SK-N-SH (cell line): ENCODE data around the gene KRTAP21-3. TPM values are rescaled to one million over a fixed set of nuclear protein-coding genes. Genes with fewer than 3 reads are reported as not detected.

ENCODE experiments used
- CTCF ChIA-PET: fragments of 300-600, 350-600 bp; formaldehyde crosslinking; extraction: SDS; loops from one replicate; lab custom pipeline; 2021; lab: Yijun Ruan, JAX
- POLR2A ChIA-PET: fragments of 350-600 bp; sonication (Branson Sonifier 250); formaldehyde crosslinking; extraction: SDS; loops from one replicate; lab custom pipeline; 2020; ENCODE audit warnings: antibody characterized with exemption, inconsistent platforms; lab: Yijun Ruan, JAX
- DNase-seq: peaks from one replicate; pipeline ENCODE4 v3.0.0; 2012
- H2AFZ ChIP-seq: fragments of 200-600 bp; sonication (generic); 2 replicates; pipeline ENCODE4 v1.8.1; 2016; ENCODE audit warnings: antibody characterized with exemption, mild to moderate bottlenecking, low read depth
- H3F3A ChIP-seq: fragments of 200-600 bp; sonication (generic); replicated peaks from 2 replicates; pipeline ENCODE3; 2016; ENCODE audit warnings: antibody characterized with exemption, mild to moderate bottlenecking; ENCODE audit not compliant: insufficient read depth
- H3K27ac ChIP-seq, 2 experiments: fragments of 200-500 bp in 1 of 2; fragments of 200-600 bp in 1 of 2; sonication (Bioruptor generic) in 1 of 2; sonication (generic), shearing (Covaris generic) in 1 of 2; 2 replicates each; pipeline versions ENCODE4 v1.5.1 to v1.6.1; 2014 to 2016; ENCODE audit warnings: low read depth in 2 of 2, inconsistent platforms in 1 of 2, low read length in 1 of 2, mild to moderate bottlenecking in 1 of 2, mixed read lengths in 1 of 2
- H3K27me3 ChIP-seq: fragments of 200-600 bp; sonication (generic), shearing (Covaris generic); 2 replicates; pipeline ENCODE4 v1.6.1; 2016; ENCODE audit warnings: mixed run types; ENCODE audit not compliant: insufficient read depth
- H3K36me3 ChIP-seq, 2 experiments: fragments of 200-500 bp in 1 of 2; fragments of 200-600 bp in 1 of 2; sonication (Bioruptor generic) in 1 of 2; sonication (generic) in 1 of 2; replicated peaks in 1 of 2; 2 replicates each; pipeline versions ENCODE3 to v1.5.1; 2014 to 2016; ENCODE audit warnings: low read length in 1 of 2, mild to moderate bottlenecking in 1 of 2; ENCODE audit not compliant: insufficient read depth in 2 of 2, control insufficient read depth in 1 of 2
- H3K4me1 ChIP-seq, 2 experiments: fragments of 200-500 bp in 1 of 2; fragments of 200-600 bp in 1 of 2; sonication (Bioruptor generic) in 1 of 2; sonication (generic), shearing (Covaris generic) in 1 of 2; 2 replicates each; pipeline versions ENCODE4 v1.5.1 to v1.6.1; 2014 to 2016; ENCODE audit warnings: low read depth in 1 of 2, low read length in 1 of 2, mixed run types in 1 of 2; ENCODE audit not compliant: insufficient read depth in 2 of 2, control insufficient read depth in 1 of 2
- H3K4me2 ChIP-seq: fragments of 200-600 bp; sonication (generic), shearing (Covaris generic); 2 replicates; pipeline ENCODE4 v1.6.1; 2017; ENCODE audit warnings: mixed run types
- H3K4me3 ChIP-seq, 2 experiments: fragments of 200-500 bp in 1 of 2; fragments of 200-600 bp in 1 of 2; sonication (Bioruptor generic) in 1 of 2; sonication (generic), shearing (Covaris generic) in 1 of 2; 2 replicates each; pipeline versions ENCODE4 v1.5.1 to v1.8.1; 2014 to 2016; ENCODE audit warnings: low read depth in 2 of 2, inconsistent platforms in 1 of 2, low read length in 1 of 2, mild to moderate bottlenecking in 1 of 2, mixed read lengths in 1 of 2, moderate library complexity in 1 of 2
- H3K79me2 ChIP-seq: fragments of 200-600 bp; sonication (generic); 2 replicates; pipeline ENCODE4 v1.8.1; 2017; ENCODE audit warnings: mild to moderate bottlenecking; ENCODE audit not compliant: insufficient read depth
- H3K9ac ChIP-seq: fragments of 200-600 bp; sonication (generic); 2 replicates; pipeline ENCODE4 v1.6.1; 2017; ENCODE audit warnings: mixed run types
- H3K9me2 ChIP-seq: fragments of 200-600 bp; sonication (generic); 2 replicates; pipeline ENCODE4 v1.6.1; 2017; ENCODE audit warnings: mixed run types
- H3K9me3 ChIP-seq: fragments of 200-600 bp; sonication (generic); 2 replicates; pipeline ENCODE4 v1.6.1; 2017; ENCODE audit warnings: mixed run types, mild to moderate bottlenecking, moderate library complexity
- H4K20me1 ChIP-seq: fragments of 200-600 bp; sonication (generic); 2 replicates; pipeline ENCODE4 v1.6.1; 2017; ENCODE audit warnings: mild to moderate bottlenecking, mixed run types; ENCODE audit not compliant: insufficient read depth
- MXI1 ChIP-seq: IDR thresholded peaks from 2 replicates; pipeline ENCODE4 v1.6.1; 2012; ENCODE audit warnings: mild to moderate bottlenecking, low read depth, low read length, improper control_type of control experiment
- PBX3 ChIP-seq: IDR thresholded peaks from 2 replicates; pipeline ENCODE4; 2012
- POLR2AphosphoS5 ChIP-seq: IDR thresholded peaks from 2 replicates; pipeline ENCODE4 v1.6.1; 2012; ENCODE audit warnings: low read depth, low read length
- RAD21 ChIP-seq: IDR thresholded peaks from 2 replicates; pipeline ENCODE4 v1.6.1; 2012; ENCODE audit warnings: mild to moderate bottlenecking, low read length
- REST ChIP-seq: IDR thresholded peaks from 2 replicates; pipeline ENCODE4 v1.6.1; 2012; ENCODE audit warnings: mild to moderate bottlenecking, low read depth, low read length, moderate library complexity
- RFX5 ChIP-seq: IDR thresholded peaks from 2 replicates; pipeline ENCODE4 v1.6.1; 2012; ENCODE audit warnings: mild to moderate bottlenecking, improper control_type of control experiment, low read length
- RXRA ChIP-seq: IDR thresholded peaks from 2 replicates; pipeline ENCODE4 v1.4.0; 2012; ENCODE audit warnings: low read depth, mild to moderate bottlenecking, borderline replicate concordance
- SIN3A ChIP-seq: IDR thresholded peaks from 2 replicates; pipeline ENCODE4 v1.6.1; 2012; ENCODE audit warnings: low read depth, mild to moderate bottlenecking, low read length, moderate library complexity, borderline replicate concordance
- SMC3 ChIP-seq: IDR thresholded peaks from 2 replicates; pipeline ENCODE4 v1.6.1; 2012; ENCODE audit warnings: low read depth, low read length, improper control_type of control experiment
- TCF12 ChIP-seq: IDR thresholded peaks from 2 replicates; pipeline ENCODE4 v1.4.0; 2012
- TEAD4 ChIP-seq: IDR thresholded peaks from 2 replicates; pipeline ENCODE4 v1.4.0; 2012; ENCODE audit warnings: mild to moderate bottlenecking, borderline replicate concordance; ENCODE audit not compliant: insufficient read depth
- USF2 ChIP-seq: fragments of 150-350 bp; IDR thresholded peaks from 2 replicates; pipeline ENCODE4 v1.6.1; 2017; ENCODE audit warnings: antibody characterized with exemption, low read length, low read depth, borderline replicate concordance
- YY1 ChIP-seq: IDR thresholded peaks from 2 replicates; pipeline ENCODE4 v1.4.0; 2012; ENCODE audit warnings: low read depth, mild to moderate bottlenecking
- WGBS: methylation state at CpG from one replicate; pipeline ENCODE4 v1.1.6; 2017; ENCODE audit warnings: low lambda C conversion rate; 5-methylcytosine and 5-hydroxymethylcytosine counted together
- polyA plus RNA-seq, 3 experiments: library from polyadenylated mRNA; depleted of rRNA; stranded (reverse); fragments of >200 nt; gene quantifications; 2 replicates each; pipeline ENCODE4 v1.2.3, GENCODE V29; 2012

Gene KRTAP21-3
- polyA plus RNA-seq, 1 of the 3 experiments (the other 2 are of a cell fraction), result not detected

DNA sequence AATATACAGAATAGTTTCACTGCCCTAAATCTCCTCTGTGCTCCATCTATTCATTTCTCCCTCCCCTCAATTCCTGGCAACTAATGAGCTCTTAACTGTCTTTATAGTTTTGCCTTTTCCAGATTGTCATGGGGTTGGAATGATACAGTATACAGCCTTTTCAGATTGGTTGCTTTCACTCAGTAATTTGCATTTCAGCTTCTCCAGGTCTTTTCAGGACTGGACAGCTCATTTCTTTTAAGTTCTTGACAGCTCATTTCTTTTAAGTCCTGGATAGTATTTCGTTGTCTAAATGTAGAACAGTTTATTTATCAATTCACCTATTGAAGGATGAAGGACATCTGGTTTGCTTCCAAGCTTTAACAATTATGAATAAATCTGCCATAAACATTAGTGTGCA lies 22.6 kb downstream of the KRTAP21-3 start:
- Histone ChIP-seq H3K27ac (no peak overlapping the region), H3K79me2 (no peaks in the 10 kb centered on the region), H3K4me1 (no peaks in the 10 kb centered on the region), H3K36me3 (no peaks in the 10 kb centered on the region), H3K4me2 (no peak overlapping the region), H2AFZ (no peak overlapping the region), H3K9me3 (no peaks in the 10 kb centered on the region), H3K4me3 (no peak overlapping the region), H3K9ac (no peak overlapping the region), H4K20me1 (no peaks in the 10 kb centered on the region), H3K27me3 (peaks cover 8% of the 10 kb centered on the region), H3K9me2 (no peaks in the 10 kb centered on the region), H3F3A (no peaks in the 10 kb centered on the region)
- peak; percentile 87 for TF ChIP-seq REST
- TF ChIP-seq PBX3, result 0 out of 2 replicates have a peak, but pooled peaks have one; percentile 12
- no peak for TF ChIP-seq YY1
- POLR2A ChIA-PET, result no interaction called here
- no peak for DNase-seq
- CTCF ChIA-PET, result no interaction called here
- WGBS, result 3% methylated on average over 1 of the region's 1 CpG

DNA sequence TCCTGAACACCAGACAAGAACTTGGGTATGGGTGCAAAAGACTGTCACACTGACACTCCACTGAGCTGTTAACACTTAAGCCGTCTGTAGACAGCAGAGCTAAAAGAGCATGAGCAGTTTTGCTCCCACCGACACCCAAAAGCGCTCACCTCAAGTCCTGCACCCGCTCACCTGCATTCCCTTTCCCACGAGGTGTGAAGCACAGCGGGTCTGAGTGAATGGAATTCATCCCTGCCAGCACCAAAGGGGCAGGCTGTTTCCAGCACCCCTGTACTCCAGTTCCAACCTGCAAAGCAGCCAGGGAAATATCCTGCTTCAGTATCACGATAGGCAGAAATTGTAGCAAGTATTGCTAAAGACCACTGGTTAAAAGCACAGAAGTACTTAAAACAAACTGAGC lies 28.8 kb downstream of the KRTAP21-3 start:
- H4K20me1 ChIP-seq, result no peaks in the 10 kb centered on the region
- ChIA-PET CTCF (no interaction called here), POLR2A (no interaction called here)
- no peak overlapping the region for H3K4me2 ChIP-seq
- no peak overlapping the region for H3K4me3 ChIP-seq
- no peak for DNase-seq
- H3K4me1 ChIP-seq, result no peaks in the 10 kb centered on the region
- no peaks in the 10 kb centered on the region for H3F3A ChIP-seq
- 5% methylated on average over 4 of the region's 7 CpGs for WGBS
- no peaks in the 10 kb centered on the region for H3K9me2 ChIP-seq
- no peak for TF ChIP-seq SIN3A
- TF ChIP-seq TCF12, result no peak
- no peak for TF ChIP-seq RXRA
- no peak for TF ChIP-seq SMC3
- no peak for TF ChIP-seq RAD21
- no peak for TF ChIP-seq USF2
- no peak for TF ChIP-seq RFX5
- no peak for TF ChIP-seq MXI1
- TF ChIP-seq POLR2AphosphoS5, result no peak
- no peak for TF ChIP-seq TEAD4
- H3K27ac ChIP-seq, result no peak overlapping the region
- H3K9ac ChIP-seq, result no peak overlapping the region
- no peaks in the 10 kb centered on the region for H3K79me2 ChIP-seq
- no peaks in the 10 kb centered on the region for H3K9me3 ChIP-seq
- H3K36me3 ChIP-seq, result no peaks in the 10 kb centered on the region
- H2AFZ ChIP-seq, result no peak overlapping the region
- H3K27me3 ChIP-seq, result peaks cover 8% of the 10 kb centered on the region
